SJSA1 (cell line): ENCODE measurements around the gene LRRC8E. TPM values are rescaled to one million over a fixed set of nuclear protein-coding genes. Genes with fewer than 3 reads are reported as not detected.

ENCODE experiments used
- DNase-seq, 2 experiments: peaks; one replicate each; pipeline ENCODE4 v3.0.0-alpha.2; 2015 to 2020; ENCODE audit warnings: low spot score in 2 of 2, low read depth in 1 of 2
- H3K27ac ChIP-seq: fragments of 250-450 bp; sonication (Bioruptor Pico); 2 replicates; pipeline ENCODE4 v1.5.1; 2020; ENCODE audit warnings: mild to moderate bottlenecking, moderate library complexity
- H3K27me3 ChIP-seq: fragments of 250-450 bp; sonication (Bioruptor Pico); replicated peaks from 2 replicates; pipeline ENCODE4 v1.5.1; 2020; ENCODE audit warnings: mild to moderate bottlenecking, moderate library complexity
- H3K36me3 ChIP-seq: fragments of 250-450 bp; sonication (Bioruptor Pico); 2 replicates; pipeline ENCODE4 v1.5.1; 2020; ENCODE audit warnings: mild to moderate bottlenecking
- H3K4me1 ChIP-seq: fragments of 250-450 bp; sonication (Bioruptor Pico); replicated peaks from 2 replicates; pipeline ENCODE4 v1.6.1; 2021; ENCODE audit warnings: mild to moderate bottlenecking
- H3K4me3 ChIP-seq: fragments of 250-450 bp; sonication (Bioruptor Pico); 2 replicates; pipeline ENCODE4 v1.5.1; 2020; ENCODE audit warnings: mild to moderate bottlenecking
- H3K9me3 ChIP-seq: fragments of 250-450 bp; sonication (Bioruptor Pico); replicated peaks from 2 replicates; pipeline ENCODE4 v1.5.1; 2020; ENCODE audit warnings: mild to moderate bottlenecking
- total RNA-seq: library from RNA; depleted of rRNA; stranded (reverse); fragments of >200 nt; shearing (Covaris generic); gene quantifications from 2 replicates; pipeline ENCODE4 v1.2.3, GENCODE V29; 2014

The LRRC8E gene
- total RNA-seq, 1 experiment from 2014 or later, result 2.1 TPM

DNA sequence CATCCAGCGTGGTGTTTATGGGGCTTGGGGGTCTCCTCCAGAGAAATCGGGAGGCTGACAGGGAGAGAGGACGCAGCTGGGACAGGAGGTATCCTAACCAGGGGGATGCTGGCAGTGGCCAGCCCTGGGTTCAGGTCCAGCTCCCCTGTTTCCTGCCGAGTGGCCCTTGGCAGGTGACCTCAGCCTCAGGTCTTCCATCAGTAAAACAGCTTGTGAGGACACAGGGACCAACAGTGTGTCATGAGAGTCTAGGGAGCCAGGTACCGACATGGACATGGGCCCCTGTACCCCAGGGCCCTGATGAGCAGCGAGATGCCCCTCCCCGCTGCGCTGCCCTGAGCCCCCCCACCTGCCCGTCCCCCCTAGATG lies 38.7 kb upstream of the LRRC8E start:
- Histone ChIP-seq H3K9me3 (no peaks in the 10 kb centered on the region), H3K27me3 (no peaks in the 10 kb centered on the region), H3K4me1 (no peaks in the 10 kb centered on the region), H3K4me3 (no peak overlapping the region), H3K27ac (no peak overlapping the region), H3K36me3 (no peaks in the 10 kb centered on the region)
- DNase-seq, result no peak

DNA sequence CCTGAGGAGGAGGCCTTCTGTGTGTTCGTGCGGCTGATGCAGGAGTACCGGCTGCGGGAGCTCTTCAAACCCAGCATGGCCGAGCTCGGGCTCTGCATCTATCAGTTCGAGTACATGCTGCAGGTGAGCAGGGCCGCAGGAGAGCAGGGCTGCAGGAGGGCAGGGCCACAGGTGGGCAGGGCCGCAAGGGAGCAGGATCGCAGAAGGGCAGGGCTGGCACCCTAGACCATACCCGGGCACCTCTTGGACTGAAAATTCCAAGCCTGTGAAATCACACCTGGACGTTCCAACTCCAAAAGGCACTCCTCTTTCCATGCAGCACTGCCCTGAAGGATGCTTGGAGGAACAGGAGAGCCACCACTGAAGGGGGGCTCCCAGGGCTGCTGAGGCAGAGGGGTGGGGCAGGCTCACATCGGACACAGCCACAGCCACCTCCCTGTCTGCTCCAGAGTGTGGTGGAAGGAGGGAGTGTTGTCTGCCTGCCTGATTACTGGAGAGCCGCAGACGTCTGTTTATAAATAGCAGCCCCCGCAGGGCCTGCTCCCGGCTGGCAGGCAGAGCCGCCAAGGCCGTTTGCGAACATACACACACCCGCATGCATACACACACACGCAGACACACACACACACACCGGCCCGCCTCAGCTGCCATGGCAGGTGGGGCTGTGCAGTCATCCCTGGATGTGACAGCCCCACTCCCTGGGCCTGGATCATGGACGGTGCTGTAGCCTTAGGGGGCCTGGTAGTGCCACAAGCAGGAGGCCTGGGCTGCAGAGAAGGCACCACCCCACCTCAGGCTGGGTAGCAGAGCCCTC lies 38.1 kb upstream of the LRRC8E start:
- Histone ChIP-seq H3K27ac (no peak overlapping the region), H3K36me3 (no peaks in the 10 kb centered on the region), H3K27me3 (no peaks in the 10 kb centered on the region), H3K4me3 (no peak overlapping the region), H3K9me3 (no peaks in the 10 kb centered on the region), H3K4me1 (no peaks in the 10 kb centered on the region)
- no peak for DNase-seq

DNA sequence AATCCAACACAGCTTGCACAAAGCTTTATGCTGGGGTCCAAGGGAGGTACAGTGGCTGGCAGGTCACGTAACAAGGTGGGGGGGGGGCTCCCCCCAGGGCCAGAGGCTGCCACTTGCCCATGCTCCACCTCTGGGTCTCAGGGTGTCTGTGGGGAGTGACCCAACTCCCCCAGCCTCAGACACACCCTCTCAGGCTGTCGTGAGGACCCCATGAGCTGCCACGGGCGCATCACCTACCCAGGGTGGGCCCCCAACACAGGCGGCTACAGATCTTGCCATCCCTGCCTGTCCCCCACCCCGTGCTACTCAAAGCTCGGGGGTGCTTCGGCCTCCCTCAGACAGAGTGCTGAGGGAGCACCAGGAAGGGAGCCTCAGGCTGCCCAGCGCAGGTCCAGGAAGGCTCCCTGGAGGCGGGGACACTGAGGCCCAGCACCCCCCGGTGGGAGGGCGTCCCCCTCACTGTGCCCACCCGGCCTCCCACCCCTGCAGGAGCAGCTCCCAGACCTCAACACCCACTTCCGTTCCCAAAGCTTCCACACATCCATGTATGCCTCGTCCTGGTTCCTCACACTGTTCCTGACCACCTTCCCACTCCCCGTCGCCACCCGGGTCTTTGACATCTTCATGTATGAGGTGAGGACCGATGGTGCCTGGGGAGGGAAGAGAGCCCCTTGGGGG lies 37.2 kb upstream of the LRRC8E start:
- Histone ChIP-seq H3K36me3 (no peaks in the 10 kb centered on the region), H3K4me1 (no peaks in the 10 kb centered on the region), H3K9me3 (no peaks in the 10 kb centered on the region), H3K4me3 (no peak overlapping the region), H3K27ac (no peak overlapping the region), H3K27me3 (no peaks in the 10 kb centered on the region)
- no peak for DNase-seq

DNA sequence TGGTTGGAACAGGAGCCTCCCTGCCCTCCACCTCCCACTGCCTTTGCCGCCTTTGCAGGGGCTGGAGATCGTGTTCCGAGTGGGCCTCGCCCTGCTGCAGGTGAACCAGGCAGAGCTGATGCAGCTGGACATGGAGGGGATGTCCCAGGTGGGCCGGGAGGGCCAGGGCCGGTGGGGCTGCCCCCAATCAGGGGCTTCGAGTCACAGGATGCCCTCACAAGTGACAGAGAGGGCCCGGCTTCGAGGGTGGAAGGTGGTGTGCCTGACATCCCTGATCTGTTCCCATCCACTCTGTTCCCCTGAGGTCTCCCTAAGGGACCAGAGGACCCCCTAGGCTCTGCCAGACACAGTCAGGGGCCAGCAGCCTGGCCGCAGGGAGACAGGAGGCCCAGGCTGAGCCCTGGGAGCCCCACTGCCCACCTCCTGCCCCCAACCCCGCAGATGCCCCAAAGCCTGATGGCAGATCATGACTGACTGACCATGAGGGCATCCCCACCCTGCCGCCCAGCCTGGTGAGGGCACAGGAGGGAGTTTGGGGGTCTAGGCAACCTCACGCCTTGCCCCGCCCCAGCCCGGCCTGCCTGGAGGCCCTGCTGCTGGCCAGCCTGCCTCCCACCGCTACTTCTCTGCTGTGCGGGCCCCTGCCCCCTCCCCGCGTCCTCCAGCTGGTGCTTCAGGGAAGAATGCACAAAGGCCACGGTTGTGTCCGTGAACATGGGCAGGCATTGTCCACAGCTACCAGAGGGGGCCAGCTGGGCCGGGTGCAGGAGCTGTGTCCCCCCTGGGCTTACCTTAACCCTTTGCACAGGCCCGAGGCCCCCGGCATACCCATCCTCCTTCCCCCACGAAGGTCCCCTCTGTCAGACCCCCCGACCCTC lies 36.4 kb upstream of the LRRC8E start:
- Histone ChIP-seq H3K4me3 (no peak overlapping the region), H3K27me3 (no peaks in the 10 kb centered on the region)

DNA sequence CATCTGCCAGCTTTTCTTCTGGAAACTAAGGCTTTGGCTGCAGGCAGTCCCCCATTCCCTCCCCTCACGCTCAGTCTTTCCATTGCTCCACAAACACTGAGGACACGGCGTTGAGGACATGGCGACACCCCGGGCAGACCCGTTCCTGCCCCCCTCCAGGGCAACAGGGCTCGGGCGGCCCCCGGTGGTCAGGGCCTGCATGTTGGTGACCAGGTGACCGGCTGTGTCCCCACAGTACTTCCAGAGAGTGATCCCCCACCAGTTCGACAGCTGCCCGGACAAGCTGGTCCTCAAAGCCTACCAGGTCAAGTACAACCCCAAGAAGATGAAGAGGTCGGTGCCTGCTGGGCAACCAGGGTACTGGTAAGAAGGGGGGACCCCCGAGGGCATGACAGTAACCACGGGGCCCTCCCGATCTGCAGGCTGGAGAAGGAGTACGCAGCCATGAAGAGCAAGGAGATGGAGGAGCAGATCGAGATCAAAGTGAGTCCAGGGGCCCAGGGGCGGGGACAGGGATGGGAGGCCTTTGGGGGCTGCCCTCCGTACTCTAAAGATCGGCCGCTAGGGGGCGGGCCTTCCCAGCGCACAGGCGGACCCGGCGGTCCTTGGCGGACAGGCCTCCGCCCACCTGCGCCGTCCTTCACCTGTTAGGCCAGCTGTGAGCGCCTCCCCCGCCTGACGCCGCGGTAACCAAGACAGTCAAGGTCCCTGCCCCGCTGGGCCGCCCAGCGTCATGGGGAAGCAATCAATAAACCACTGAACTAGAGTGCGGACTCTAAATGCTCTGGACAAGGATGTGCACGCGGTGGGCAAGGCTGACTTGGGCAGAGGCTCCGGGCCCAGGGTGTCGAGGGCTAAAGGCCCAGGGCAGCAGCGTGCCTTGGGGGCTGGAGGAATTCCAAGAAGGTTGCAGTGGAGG lies 35.2 kb upstream of the LRRC8E start:
- Histone ChIP-seq H3K4me3 (no peak overlapping the region), H3K4me1 (no peaks in the 10 kb centered on the region), H3K9me3 (no peaks in the 10 kb centered on the region), H3K27ac (no peak overlapping the region), H3K36me3 (no peaks in the 10 kb centered on the region), H3K27me3 (no peaks in the 10 kb centered on the region)
- peak; percentile 43 to 68 for DNase-seq

More for the DNA sequence above, 36.4 kb upstream of the LRRC8E start:
- DNase-seq, result no peak
- Histone ChIP-seq H3K4me1 (no peaks in the 10 kb centered on the region), H3K27ac (no peak overlapping the region), H3K36me3 (no peaks in the 10 kb centered on the region), H3K9me3 (no peaks in the 10 kb centered on the region)

DNA sequence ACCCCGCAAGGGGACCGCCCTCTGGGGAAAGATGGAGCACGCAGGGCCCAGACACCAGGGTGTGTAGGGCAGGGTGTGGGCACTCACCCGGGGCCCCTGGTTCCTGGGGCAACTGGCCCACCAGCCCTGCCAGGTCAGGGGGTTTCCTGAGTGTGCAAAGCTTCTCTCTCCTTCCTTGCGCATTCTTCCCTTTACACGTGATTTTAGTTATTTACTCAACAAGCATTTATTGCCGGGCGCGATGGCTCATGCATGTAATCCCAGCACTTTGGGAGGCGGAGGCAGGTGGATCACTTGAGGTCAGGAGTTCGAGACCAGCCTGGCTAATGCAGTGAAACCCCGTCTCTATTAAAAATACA lies 34.6 kb upstream of the LRRC8E start:
- Histone ChIP-seq H3K36me3 (no peaks in the 10 kb centered on the region), H3K9me3 (no peaks in the 10 kb centered on the region), H3K27me3 (no peaks in the 10 kb centered on the region), H3K4me1 (no peaks in the 10 kb centered on the region), H3K4me3 (no peak overlapping the region), H3K27ac (no peak overlapping the region)
- no peak for DNase-seq

DNA sequence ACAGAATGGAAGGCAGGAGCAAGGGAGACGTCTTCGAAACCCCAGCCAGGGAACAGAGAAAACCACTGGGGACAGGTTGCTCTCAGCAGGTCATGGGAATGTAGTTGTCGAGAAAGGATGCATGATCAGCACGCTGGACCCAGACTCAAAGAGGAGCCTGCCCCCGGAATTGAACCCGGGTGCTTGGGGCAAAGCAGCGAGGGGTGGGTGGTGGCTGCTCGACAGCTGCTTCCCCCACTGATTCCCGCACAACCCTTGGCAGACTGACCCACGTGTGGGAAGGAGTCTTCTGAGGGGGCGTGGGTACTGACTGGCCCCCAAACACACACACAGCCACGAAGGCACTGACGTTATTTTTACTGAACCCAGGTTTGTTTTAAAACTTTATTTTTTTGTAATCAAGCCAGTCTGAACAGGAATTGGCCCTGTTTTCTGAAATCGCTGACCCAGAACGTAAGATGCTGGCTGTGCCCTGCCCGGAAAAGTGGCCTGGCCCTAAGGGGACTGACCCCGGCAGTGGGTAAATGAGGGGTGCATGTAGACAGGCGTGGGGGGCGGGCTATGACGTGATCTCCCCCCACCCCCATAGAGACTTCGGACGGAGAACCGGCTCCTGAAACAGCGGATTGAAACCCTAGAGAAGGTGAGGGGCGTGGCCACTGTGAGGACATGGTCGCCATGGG lies 32.7 kb upstream of the LRRC8E start:
- no peak overlapping the region for H3K27ac ChIP-seq
- no peaks in the 10 kb centered on the region for H3K4me1 ChIP-seq
- H3K4me3 ChIP-seq, result no peak overlapping the region
- H3K9me3 ChIP-seq, result no peaks in the 10 kb centered on the region
- H3K27me3 ChIP-seq, result no peaks in the 10 kb centered on the region
- DNase-seq, result no peak
- no peaks in the 10 kb centered on the region for H3K36me3 ChIP-seq

DNA sequence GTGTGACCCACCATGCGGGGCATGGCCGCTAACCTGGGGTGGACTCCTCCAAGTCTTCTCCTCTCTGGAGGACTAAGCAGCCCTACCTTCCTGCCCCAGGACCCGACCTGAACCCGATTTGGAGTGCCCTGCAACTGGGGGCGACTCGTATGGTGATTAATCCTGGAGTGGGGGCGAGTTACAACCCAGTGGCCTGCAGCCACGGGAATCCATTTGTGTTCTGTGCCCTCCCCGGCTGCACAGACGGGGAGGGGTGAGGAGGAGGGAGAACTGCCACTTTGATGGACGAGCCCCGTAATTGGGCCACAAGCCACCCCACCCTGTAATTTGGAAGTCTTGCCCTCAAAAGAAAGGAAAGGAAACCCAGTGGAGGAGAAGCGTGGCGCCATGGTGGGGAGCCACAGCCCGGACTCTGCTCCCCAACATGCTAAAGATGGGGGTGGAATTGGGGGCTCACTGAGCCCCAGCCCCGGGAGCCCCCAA lies 32.2 kb upstream of the LRRC8E start:
- H3K9me3 ChIP-seq, result no peaks in the 10 kb centered on the region

DNA sequence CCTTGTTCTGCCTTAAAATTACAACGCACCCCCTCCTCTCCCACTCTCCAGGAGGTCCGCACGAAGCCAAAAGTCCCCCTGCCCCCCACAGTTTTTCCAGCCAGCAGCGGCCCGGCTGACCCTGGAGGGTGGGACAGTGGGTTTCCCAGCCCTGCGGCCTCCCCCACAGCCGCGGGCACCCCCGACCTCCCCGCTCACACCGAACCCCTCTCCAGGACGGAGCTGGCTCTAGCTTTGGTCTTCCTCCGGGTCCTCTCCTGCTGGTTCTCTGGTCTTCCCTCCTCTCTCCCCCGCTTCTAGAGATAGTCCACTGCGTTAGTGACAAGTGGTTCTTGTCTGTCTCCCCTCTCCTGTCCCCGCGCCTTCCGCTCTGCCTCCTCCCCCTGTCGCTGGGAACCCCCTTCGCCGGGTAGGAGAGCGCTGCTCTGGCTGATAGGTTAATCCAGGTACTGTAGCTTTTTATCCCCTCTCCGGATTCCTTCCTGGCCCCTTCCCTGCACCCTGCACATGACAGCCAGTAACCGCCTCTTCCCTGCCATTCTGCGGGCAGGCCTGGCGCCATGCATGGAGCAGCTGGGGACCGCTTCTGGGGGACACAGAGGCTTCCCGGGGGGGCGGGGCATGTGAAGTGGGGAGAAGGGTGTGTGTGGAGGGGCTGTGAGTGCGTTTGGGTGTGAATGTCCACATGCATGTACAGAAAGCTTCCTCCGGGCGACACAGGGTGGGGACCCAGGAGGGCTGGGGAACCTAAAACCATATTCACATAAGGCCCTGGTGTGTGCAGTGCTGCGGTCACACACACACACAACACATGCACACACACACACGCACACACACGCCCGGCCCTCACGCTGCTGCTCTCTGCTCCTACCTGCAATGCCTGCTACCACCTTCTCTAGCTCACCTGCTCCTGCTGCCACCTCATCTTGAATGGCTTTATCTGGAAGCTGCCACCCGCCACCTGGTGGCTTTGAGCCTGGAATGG lies 31.3 kb upstream of the LRRC8E start:
- DNase-seq, result no peak
- H3K27me3 ChIP-seq, result no peaks in the 10 kb centered on the region
- no peaks in the 10 kb centered on the region for H3K4me1 ChIP-seq
- H3K36me3 ChIP-seq, result no peaks in the 10 kb centered on the region
- no peak overlapping the region for H3K27ac ChIP-seq
- H3K9me3 ChIP-seq, result no peaks in the 10 kb centered on the region
- no peak overlapping the region for H3K4me3 ChIP-seq

More for the DNA sequence above, 32.2 kb upstream of the LRRC8E start:
- no peak for DNase-seq
- no peak overlapping the region for H3K4me3 ChIP-seq
- H3K27me3 ChIP-seq, result no peaks in the 10 kb centered on the region
- no peaks in the 10 kb centered on the region for H3K4me1 ChIP-seq
- no peaks in the 10 kb centered on the region for H3K36me3 ChIP-seq
- H3K27ac ChIP-seq, result no peak overlapping the region

DNA sequence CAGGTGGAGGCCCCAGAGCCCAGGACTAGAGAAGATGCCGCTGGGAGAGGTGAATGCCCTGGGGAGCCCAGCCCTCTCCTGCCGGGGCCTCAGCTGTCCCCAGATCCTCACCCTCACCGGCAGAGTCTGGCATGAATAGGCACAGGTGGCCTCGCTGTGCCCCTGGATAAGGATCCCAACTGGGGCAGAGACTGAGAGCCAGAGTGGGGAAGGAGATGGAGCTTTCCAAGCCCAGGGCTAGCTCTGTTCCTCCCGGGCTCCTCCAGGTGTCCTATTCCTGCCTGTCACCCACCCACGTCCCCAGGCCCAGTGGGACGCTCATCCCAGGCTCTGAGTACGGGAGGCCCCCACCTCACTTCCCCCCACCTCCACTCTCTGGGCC lies 30.6 kb upstream of the LRRC8E start:
- no peak for DNase-seq
- Histone ChIP-seq H3K36me3 (no peaks in the 10 kb centered on the region), H3K27ac (no peak overlapping the region), H3K4me1 (no peaks in the 10 kb centered on the region), H3K4me3 (no peak overlapping the region), H3K27me3 (no peaks in the 10 kb centered on the region), H3K9me3 (no peaks in the 10 kb centered on the region)

DNA sequence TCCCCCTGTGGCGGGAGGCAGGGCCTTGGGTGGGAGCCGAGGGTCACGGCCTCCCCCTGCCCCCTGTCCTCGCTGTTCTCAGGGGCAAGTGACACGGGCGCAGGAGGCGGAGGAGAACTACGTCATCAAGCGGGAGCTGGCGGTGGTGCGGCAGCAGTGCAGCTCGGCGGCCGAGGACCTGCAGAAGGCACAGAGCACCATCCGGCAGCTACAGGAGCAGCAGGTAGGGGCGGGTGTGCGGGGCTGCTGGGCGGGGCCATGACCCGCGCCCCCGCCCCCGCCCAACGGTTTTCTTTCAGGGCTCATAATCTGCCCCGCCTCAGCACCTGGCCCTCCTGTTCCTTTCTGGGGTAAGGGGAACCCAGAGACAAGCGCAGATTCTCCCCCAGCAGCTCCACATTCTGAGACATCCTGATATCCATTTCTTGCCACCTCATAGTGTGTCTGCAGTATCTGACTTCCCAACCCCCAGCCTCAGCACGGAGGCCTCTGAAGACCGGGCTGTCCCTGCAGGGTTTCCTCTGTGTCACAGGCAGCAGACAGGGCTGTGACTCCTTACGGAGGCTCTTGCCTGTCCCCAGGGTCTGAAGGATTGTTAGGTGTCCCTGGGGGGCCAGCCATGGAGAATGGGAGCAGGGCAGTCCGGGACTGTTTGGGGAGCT lies 30.1 kb upstream of the LRRC8E start:
- H3K36me3 ChIP-seq, result no peaks in the 10 kb centered on the region
- H3K27me3 ChIP-seq, result no peaks in the 10 kb centered on the region
- no peak for DNase-seq
- H3K9me3 ChIP-seq, result no peaks in the 10 kb centered on the region
- no peak overlapping the region for H3K4me3 ChIP-seq
- H3K27ac ChIP-seq, result no peak overlapping the region
- no peaks in the 10 kb centered on the region for H3K4me1 ChIP-seq
